ENCODE measurements around the gene LILRB5.
"Not testable (repeated sequence)": the region's sequence is repeated elsewhere in the genome, so short reads cannot be mapped to it uniquely, and the experiment has no call there.

The LILRB5 gene

DNA sequence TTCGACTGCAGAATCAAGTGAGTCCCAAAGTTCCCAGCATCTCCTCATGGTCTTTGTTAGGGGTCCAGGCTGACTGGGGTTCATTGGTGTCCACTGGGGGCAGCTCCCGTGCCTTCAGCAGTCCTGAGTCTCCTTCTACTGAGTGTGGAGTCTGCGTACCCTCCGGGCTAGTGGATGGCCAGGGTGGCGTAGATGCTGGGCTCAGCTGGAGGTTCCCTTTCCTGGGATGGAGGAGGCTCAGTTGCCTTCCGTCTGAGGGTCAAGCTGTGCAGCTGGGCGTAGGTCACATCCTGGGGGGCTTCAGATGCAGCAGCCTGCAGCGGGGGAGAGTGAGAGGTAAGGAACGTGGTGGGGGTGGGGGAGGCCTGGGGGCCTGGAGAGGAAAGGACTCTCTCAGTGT is 17.4 kb upstream of the LILRB5 start:
- DNase-seq, result not testable (repeated sequence)

DNA sequence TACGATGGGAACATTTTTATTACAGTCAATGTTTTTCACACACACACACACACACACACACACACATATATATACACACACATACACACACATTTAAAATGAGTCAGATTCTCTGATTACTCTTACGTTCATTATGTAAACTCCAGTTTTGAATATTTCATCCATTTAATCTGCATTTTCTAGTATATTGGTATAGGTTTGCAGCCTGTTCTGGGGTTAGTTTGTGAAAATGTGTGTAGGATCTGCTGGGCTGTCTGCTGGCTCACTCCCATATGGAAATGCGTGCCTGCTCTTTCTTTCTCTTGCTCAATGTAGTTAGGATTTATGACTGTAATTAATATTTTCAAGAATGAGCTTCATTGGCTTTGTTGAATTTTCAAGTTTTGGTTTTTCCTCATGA is 16.7 kb upstream of the LILRB5 start:
- no peak for DNase-seq

DNA sequence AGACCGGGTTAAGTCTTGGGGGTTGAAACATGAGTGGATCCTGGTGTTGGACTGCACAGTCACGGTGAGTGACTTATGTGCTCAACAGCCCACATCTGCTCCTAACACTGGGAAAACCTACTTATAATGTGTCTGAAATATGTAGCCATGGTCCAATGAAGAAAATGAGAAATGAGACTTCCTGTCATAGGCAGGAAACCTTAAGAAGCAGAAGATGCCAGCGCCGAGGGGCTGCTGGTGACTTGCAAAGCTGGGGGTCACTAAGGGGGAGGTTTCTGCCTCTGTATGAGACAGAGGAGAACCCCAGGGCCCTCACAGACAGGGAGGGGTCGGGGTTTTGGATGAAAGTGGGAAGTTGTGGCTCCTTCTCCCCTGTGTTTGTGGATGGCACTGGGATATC is 15.1 kb upstream of the LILRB5 start:
- DNase-seq, result not testable (repeated sequence)

DNA sequence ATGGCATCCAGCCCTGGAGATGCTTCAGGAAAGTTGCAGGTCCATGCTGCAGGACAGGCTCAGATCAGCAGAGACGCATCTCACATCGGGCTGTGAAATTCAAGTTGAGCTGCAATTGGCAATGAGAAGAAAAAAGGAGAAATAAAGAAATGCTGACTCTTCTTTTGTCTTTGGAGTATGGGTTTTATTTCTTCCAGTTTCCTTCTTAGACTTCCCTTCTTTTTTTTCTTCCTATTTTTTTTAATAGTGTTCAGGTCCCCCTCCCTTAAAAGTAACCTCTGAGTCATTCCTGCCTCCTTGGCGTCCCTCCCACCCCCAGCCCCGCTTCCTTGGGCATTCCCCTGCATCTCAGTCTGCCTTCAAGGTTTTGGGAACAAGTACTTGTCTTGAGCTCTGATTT is 14.5 kb upstream of the LILRB5 start:
- DNase-seq, result not testable (repeated sequence)

DNA sequence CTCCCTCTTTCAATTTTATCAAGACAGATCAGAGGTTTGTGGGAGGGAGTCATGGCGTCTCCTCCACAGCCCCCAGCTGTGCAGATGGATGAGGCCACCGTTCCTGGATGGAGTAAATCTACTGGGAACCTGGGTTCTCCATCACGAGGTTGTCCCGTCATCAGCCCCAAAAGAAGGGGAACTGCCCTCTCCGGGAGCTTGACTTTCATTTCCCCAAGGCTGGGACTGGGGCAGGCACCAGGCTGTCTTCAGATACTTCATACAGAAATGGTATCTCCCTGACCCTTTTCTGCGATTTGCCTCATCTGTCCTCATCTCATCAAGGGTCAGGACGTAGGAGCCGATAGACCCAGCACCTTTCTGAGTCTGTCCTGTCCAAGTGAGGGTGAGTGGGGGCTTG is 14.0 kb upstream of the LILRB5 start:
- DNase-seq, result no peak

DNA sequence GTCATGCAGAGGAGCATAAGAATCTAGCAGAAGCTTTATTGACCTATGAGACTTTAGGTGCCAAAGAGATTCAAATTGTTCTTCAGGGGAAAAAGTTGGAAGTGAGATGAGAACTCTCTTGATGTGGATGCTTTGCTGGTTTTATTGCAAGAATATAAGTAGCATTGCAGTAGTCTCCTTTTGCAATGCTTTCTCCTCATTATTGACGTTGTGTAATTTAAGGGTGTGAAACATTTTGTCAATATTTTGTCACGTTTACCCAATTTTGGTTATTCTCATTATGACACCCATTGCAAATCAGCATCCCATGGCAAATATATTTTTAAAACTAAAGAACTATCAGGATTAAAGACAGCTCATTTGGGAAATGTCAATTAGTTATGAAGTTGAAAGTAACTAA is 11.9 kb upstream of the LILRB5 start:
- no peak for DNase-seq

DNA sequence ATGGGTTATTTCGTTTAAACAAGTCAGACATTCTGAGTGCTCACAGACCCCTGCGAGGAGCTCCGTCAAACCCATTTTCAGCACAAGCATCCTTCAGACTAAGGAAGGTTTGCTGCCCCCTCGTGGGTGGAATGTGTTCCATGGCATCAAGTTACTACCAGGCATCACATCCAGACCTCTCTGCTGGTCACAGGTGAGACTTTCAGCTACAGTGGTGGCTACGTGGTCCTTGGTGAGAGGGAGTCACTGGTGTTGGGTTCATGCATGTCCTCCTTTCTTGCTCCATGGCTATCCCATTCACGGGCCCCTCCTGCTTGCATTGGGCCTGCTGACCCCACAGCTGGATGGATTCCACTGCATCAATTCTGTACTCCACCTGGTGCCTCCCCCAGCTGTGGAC is 9.1 kb upstream of the LILRB5 start:
- DNase-seq, result peak; percentile 59

DNA sequence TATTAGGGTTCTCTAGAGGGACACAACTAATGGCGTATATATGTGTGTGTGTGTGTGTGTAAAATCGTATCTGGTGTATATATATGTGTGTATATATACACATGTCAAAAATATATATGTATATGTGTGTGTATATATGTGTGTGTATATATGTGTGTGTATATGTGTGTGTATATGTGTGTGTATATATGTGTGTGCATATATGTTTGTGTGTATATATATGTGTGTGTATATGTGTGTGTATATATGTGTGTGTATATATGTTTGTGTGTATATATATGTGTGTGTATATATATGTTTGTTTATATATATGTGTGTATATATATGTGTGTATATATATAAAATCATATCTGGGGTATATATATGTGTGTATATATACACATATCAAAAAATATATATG is 5.4 kb upstream of the LILRB5 start:
- DNase-seq, result no peak

DNA sequence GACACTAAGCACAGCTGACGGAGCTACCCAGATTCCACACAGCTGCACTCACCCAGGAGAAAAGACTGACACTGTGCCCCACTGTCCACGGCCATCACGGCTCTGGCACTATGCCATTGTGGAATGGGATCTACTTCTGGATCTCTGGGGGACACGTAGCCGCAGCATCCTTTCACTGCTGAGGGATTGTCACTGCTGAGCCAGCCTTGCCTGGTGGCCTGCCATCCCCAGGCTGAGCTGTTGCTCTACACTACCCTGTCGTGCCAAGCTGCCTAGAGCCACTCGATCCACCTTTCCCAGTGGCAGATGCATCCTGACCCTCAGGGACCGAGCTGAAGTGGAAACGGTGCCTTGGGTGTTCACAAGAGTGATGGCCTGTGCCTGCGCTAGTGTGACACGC is 5.0 kb upstream of the LILRB5 start:
- no peak for DNase-seq

DNA sequence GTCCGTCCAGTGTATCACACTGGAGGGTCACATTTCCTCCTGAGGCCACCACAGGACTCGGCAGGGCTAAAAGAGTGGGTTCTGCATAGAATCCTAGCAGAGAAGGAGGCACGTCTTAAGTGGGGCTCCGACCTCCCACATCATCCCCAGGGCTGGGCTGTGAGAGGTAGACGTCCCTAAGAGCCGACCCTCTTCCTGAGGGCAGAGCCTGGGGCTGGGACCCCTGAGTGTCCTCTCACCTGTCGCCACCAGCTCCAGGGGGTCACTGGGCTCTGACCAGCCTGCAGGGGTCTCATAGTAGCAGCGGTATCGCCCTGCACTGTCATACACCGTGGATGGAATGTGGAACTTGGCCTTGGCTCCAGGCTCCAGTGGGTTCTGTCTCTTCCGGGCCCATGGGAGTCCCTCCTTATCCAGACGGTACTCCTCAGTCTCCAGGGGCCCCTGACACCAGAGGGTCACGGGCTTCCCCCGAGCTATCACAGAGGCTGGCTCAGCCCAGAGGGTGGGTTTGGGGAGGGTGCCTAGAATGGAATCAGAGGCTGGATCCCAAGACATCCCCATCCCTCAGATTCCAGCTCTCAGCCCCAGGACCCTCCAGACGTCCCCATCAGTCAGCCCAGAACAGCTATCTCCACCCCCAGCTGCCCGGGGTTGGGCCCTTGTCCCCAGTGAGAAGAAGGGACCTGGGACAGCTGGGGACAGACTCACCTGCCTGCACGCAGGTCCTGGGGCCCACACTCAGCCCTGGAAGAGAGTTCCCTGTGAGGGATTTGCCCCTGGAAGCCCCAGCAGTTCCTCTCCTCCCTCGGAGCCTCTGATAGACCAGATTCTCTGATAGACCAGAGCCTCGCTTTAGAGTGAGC is 590 bp downstream of the LILRB5 start:
- no peak for DNase-seq

DNA sequence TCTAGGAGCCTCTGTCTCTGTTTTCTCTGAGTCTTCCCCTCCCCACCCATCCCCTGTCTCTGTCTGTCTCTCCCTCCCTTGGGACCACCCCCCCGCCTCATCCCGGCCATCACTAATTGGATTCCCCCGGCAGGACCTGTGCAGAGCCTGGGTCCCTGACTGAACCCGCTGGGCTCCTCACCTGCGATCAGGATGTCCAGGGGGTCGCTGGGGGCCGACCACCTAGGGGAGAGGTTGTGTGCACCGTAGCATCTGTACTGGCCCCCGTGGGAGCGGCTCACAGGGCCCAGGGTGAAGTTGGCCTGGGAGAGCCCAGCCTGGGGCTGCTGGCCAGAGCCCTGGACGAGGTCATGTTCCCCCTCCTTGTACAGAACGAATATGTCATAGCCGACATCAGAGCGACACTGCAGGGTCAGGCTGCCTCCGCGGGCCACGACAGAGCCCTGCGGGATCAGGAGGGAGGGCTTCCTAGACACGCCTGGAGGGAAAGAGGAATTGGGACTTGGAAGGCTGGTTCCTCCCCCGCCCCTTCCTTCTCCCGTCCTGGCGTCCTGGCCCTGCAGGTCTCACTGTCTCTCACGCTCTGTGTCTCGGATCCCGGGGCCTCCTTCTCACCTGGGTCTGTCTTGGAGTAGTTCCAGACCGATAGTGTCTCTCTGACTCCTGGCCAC is 1.8 kb downstream of the LILRB5 start:
- no peak for DNase-seq

DNA sequence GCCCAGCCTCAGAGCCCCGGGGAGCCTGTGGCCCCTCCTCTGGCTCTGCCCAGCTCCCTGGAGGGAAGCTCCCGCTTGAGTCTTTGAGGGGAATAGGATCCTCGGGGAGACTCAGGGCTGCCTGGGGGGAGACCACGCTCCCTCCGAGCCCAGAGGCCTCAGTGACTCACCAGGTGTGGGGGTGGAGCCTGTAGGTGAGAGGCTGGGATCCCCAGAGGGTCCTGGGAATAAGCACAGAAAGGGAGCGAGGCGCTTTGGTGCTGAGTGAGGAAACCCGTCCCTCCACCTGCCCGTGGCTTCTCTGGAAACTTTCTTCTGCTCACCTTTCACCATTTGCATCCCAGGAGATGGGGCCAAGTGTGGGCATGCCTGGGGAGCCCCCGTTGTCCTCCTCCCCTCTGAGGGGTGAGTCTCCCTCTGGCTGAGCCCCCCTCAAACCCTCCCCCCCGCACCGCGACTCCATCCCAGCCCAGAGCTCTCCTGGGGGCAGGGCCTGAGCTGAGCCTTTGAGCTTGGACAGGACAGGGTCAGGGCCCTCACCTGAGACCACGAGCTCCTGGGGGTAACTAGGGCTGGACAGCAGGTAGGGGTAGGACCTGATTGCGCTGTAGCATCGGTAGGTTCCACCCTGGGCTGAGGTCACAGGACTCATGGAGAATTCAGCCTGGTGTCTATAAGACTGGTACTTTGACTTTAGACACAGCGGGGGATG is 2.7 kb downstream of the LILRB5 start:
- no peak for DNase-seq

DNA sequence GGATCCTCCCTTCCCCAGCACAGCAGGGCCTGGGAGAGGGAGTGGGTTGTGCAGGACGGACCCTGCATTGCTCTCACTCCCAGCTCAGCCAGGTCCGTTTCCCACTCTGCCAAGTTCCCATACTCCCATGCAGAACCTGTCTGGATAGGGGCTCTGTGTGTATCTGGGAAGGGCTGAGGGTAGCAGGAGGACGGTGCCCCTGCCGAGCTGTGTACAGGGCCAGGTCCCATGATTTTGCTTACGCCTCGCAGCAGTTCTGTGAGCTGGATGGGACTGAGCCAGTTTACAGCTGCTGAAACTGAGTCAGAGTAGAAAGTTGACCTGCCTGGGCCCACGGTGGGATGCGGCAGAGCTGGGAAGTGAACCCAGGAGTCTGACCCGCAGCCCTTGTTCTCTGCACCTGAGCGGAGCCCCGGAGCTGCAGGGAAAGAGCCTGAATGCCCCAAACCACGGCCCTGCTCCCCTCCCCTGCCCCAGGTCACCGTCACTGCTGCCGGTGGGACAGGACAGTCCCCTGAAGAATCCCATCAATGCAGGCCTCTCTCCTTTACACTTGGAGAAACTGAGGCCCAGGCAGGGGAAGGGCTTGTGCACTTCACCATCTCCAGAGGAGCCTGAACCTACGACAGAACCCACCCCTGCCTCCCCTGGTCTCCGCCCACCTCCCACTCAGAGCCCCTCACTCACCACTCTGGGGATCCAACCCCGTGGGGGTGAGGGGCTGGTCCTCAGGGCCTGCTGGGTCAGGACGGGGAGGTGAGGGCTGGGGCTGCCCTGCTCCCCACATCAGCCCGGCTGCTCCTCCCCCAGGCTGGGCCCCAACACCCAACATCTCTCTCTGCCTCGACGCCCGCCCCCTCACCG is 3.5 kb downstream of the LILRB5 start:
- DNase-seq, result no peak

DNA sequence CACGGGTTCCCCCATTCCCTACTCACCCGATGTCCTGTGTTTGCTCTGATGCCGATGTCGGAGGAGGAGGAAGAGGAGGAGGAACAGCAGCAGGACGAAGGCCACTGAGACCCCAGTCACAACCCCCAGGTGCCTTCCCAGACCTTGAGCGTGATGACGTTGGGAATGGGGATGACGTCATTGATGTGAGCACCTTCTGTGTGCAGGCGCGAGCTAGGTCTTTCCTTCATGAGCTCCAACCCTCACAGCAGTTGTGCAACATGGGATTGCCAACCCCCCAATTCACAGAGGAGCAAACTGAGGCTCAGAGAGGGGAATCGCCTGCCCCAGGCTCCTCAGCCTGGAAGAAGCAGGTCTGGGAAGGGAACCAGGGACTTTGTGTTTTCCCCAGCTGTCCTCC is 4.2 kb downstream of the LILRB5 start:
- no peak for DNase-seq

DNA sequence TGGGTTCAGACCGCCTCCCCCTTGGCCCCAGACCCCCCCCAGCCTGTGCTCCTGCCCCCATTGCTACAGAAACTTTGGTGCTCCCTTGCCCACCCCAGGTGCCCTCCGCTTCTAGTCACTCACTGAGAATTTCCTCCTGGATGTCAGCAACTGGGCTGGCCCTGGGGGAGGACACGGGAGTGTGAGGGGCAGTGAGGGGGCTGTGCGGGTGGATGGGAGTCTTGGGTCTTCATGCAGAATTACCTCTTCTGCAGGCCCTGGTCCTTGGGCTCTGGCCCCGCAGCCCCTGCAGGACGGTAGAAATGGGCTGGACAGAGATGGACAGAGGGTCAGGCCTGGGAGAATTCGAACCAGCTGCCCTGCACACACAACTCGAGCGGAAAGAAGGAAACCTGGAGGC is 4.8 kb downstream of the LILRB5 start:
- no peak for DNase-seq

DNA sequence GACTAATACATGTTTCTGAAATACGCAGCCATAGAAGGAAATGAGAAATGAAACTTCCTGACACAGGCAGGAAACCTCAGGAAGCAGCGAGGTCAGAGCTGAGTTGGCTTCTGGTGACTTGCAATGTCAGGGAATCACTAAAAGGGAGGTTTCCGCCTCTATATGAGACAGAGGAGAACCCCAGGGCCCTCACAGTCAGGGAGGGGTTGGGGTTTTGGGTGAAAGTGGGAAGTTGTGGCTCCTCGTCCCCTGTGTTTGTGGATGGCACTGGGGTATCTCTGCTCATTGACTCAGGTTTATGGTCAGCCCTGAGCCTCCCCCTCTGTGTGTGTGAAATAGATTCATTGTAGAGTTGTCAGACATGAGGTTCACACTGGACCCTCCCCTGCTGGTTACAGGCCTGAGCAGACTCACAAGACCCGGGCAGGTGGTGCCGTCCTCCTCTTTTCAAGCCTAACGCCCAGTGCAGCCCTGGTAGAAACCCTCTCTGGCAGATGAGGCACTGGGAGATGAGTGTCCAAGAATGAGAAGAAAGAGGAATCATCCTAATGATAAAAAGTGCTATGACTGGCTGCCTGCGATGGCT is 9.0 kb downstream of the LILRB5 start:
- DNase-seq, result peak; percentile 13

DNA sequence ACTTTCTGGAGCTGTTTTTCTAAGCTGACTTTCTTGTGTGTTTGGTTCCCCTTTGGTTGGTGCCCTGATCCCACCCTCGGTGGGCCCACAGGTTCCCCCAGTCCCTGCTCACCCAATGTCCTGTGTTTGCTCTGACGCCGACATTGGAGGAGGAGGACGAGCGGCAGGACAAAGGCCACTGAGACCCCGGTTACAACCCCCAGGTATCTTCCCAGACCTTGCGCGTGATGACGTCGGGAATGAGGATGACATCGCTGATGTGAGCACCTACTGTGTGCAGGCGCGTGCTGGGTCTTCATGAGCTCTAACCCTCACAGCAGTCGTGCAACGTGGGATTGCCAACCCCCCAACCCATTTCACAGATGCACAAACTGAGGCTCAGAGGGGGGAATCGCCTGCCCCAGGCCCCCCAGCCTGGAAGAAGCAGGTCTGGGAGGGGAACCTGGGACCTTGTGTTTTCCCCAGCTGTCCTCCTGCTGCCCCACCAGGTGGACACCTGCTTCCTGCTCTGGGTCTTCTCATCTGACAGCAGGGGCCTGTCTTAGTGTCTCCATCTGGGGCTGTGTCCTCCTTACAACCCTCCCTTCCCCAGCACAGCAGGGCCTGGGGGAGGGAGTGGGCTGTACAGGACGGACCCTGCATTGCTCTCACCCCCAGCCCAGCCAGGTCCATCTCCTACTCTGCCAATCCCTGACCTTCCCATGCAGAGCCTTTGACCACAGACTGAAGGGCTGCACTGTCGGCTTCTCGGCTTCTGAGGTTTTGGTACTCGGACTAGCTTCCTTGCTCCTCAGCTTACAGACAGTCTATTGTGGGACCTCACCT is 9.8 kb downstream of the LILRB5 start:
- no peak for DNase-seq

DNA sequence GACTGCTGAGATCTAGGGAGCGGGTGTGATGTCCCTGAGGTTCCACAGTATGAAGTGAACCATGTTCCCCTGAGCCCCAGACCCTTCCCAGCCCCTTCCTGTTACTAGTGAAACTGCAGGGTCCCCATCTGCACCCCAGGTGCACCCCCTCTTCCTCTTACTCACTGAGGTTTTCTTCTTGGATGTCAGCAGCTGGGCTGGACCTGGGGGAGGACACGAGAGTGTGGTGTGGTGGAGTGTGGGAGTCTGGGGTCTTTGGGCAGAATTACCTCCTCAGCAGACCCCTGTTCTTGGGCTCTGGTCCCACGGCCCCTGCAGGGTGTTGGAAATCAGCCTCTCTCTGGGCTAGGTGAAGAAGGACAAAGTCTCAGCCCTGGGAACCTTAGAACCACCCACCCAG is 11.1 kb downstream of the LILRB5 start:
- DNase-seq, result no peak

DNA sequence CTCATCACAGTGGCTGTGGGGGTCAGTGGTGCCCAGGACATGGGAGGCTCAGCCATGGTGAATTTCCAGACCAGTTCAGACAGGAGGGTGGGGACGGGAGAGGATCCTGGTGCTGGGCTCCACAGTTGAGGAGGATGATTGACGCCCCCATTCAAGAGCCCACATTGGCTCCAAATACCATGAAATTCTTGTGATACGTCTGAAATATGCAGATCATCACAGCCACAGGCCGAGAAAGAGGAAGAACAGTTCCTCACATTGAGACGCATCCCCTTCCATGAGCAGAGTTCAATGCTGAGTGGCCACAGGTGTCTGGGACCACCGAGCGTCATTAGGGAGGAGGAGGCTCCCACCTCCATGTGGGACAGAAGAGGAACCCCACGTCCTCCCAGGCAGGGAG is 13.3 kb downstream of the LILRB5 start:
- DNase-seq, result not testable (repeated sequence)

DNA sequence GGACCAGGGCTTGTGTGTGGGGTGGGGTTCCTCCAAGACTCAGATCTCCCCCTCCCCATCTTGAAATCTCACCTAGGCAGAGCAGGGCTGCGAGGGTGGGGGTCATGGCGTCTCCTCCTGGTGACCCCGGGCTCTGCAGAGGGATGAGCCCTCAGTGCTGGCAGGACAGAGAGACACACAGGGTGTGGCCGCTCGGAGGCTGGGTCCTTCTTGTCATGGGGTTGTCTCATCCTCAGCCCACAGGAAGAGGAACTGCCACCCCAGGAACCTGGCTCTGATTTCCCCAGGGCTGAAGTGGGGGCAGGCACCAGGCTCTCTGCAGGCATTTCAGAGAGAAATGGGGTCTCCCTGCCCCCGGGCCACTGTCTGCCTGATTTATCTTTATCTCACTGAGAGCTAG is 14.4 kb downstream of the LILRB5 start, which contains the start of gene LILRA6:
TSS of gene LILRA6 (minus strand) at position 145 of the 400 bp plus-strand sequence.
- not testable (repeated sequence) for DNase-seq

DNA sequence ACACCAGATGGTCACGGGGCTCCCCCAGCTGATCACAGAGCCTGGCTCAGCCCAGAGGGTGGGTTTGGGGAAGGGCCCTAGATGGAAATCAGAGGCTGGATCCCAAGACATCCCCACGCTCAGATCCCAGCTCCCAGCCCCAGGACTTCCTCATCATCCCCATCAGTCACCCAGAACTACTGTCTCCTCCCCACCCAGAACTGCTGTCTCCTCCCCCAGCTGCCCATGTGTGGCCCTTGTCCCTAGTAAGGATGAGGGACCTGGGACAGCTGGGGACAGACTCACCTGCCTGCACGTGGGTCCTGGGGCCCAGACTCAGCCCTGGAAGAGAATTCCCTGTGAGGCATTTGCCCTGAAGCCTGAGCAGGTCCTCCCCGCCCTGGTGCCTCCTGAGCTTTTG is 14.8 kb downstream of the LILRB5 start:
- not testable (repeated sequence) for DNase-seq

Measured in fibroblast of upper back skin (primary cell).